Measurements from ENCODE around the gene TNIK. TPM values are rescaled to one million over a fixed set of nuclear protein-coding genes. Genes with fewer than 3 reads are reported as not detected.

Gene TNIK
- total RNA-seq, 1 experiment from 2014 or later = 0.69 TPM

DNA sequence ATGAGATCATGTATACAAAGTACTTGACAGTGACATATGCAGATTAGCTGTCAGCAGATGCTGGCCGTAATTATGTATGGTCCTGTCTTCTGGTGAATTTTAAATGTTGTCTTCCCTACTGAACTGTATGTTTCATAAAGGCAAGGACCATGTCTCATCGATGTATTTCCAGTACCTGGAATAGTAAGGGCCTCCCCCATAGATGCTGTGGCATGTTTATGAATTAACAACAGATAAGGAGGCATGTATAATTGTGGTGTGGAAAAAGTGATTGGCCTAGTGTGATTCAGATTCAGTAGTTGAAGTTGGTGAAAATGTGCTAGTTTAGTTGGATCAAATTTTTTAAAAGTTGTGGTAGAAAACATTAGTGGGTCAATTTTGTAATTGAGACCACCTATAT, 231.0 kb downstream of the TNIK start:
- BruUV-seq (replicated peaks) = no TSS peak
- intact Hi-C loops (cut with micrococcal nuclease; ENCODE audit: unreplicated experiment) = no loop called here
- ChIA-PET CTCF (no interaction called here), POLR2A (ENCODE audit: low non-redundant PET) (no interaction called here)
- H3K36me3 ChIP-seq (ENCODE audit: insufficient read depth, low read length, poor library complexity, severe bottlenecking) = no peaks in the 10 kb centered on the region
- DNase-seq (ENCODE audit: low spot score) = no peak
- peaks cover 8% of the 10 kb centered on the region for H3K4me1 ChIP-seq (ENCODE audit: insufficient read depth, low read length, poor library complexity, severe bottlenecking)
- no peak overlapping the region for H3K4me3 ChIP-seq (ENCODE audit: low read depth, low read length, poor library complexity, severe bottlenecking)
- H3K9me3 ChIP-seq (ENCODE audit: low read depth, low read length, poor library complexity, severe bottlenecking) = peaks cover 5% of the 10 kb centered on the region
- no peaks in the 10 kb centered on the region for H3K27me3 ChIP-seq (replicated peaks; ENCODE audit: insufficient read depth, low read depth, low read length, poor library complexity)
- TF ChIP-seq CTCF (conservative IDR thresholded peaks at IDR 0.05; ENCODE audit: low read depth, low read length) (no peak), EZH2 (IDR thresholded peaks at IDR 0.05; ENCODE audit: borderline replicate concordance, low read depth, low read length, poor library complexity, severe bottlenecking) (no peak)
- no peak overlapping the region for H3K27ac ChIP-seq (ENCODE audit: low read depth, low read length, poor library complexity, severe bottlenecking)

- H3K36me3 ChIP-seq (ENCODE audit: insufficient read depth, low read length, poor library complexity, severe bottlenecking) = no peaks in the 10 kb centered on the region
- ChIA-PET POLR2A (ENCODE audit: low non-redundant PET) (no interaction called here), CTCF (no interaction called here)
- no peaks in the 10 kb centered on the region for H3K27me3 ChIP-seq (replicated peaks; ENCODE audit: insufficient read depth, low read depth, low read length, poor library complexity)
- peaks cover 8% of the 10 kb centered on the region for H3K4me1 ChIP-seq (ENCODE audit: insufficient read depth, low read length, poor library complexity, severe bottlenecking)
- no peak overlapping the region for H3K4me3 ChIP-seq (ENCODE audit: low read depth, low read length, poor library complexity, severe bottlenecking)
- TF ChIP-seq CTCF (conservative IDR thresholded peaks at IDR 0.05; ENCODE audit: low read depth, low read length) (no peak), EZH2 (IDR thresholded peaks at IDR 0.05; ENCODE audit: borderline replicate concordance, low read depth, low read length, poor library complexity, severe bottlenecking) (no peak)
- DNase-seq (ENCODE audit: low spot score) = no peak
- no TSS peak for BruUV-seq (replicated peaks)
- H3K27ac ChIP-seq (ENCODE audit: low read depth, low read length, poor library complexity, severe bottlenecking) = no peak overlapping the region
- peaks cover 5% of the 10 kb centered on the region for H3K9me3 ChIP-seq (ENCODE audit: low read depth, low read length, poor library complexity, severe bottlenecking)
- intact Hi-C loops (cut with micrococcal nuclease; ENCODE audit: unreplicated experiment) = no loop called here
Observed at GRCh38 chr3:171228240-171228639, 232.0 kb downstream of the TNIK start.

DNA sequence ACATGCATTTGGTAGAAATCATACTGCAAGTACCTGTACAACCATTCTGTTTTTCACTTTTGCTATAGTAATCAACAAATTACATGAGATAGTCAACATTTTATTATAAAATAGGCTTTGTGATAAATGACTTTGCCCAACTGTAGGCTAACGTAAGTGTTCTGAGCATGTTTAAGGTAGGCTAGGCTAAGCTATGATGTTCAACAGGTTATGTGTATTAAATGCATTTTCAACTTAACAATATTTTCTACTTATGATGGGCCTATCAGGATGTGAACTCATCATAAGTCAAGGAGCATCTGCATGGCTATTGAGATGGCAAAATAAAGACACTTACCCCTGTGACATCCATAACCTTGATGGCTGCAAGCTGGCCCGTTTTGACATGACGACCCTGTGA, 232.4 kb downstream of the TNIK start:
- POLR2A ChIA-PET (ENCODE audit: low non-redundant PET) = no interaction called here
- no peaks in the 10 kb centered on the region for H3K36me3 ChIP-seq (ENCODE audit: insufficient read depth, low read length, poor library complexity, severe bottlenecking)
- intact Hi-C loops (cut with micrococcal nuclease; ENCODE audit: unreplicated experiment) = no loop called here
- CTCF ChIA-PET = no interaction called here
- H3K27ac ChIP-seq (ENCODE audit: low read depth, low read length, poor library complexity, severe bottlenecking) = no peak overlapping the region
- H3K9me3 ChIP-seq (ENCODE audit: low read depth, low read length, poor library complexity, severe bottlenecking) = peaks cover 5% of the 10 kb centered on the region
- no peak for TF ChIP-seq CTCF (conservative IDR thresholded peaks at IDR 0.05; ENCODE audit: low read depth, low read length)
- no peak for TF ChIP-seq EZH2 (IDR thresholded peaks at IDR 0.05; ENCODE audit: borderline replicate concordance, low read depth, low read length, poor library complexity, severe bottlenecking)
- no peak overlapping the region for H3K4me3 ChIP-seq (ENCODE audit: low read depth, low read length, poor library complexity, severe bottlenecking)
- BruUV-seq (replicated peaks) = no TSS peak
- peaks cover 8% of the 10 kb centered on the region for H3K4me1 ChIP-seq (ENCODE audit: insufficient read depth, low read length, poor library complexity, severe bottlenecking)
- H3K27me3 ChIP-seq (replicated peaks; ENCODE audit: insufficient read depth, low read depth, low read length, poor library complexity) = no peaks in the 10 kb centered on the region
- DNase-seq (ENCODE audit: low spot score) = no peak

Measured in A673 (cell line).